HG03565 (cell line): ENCODE measurements around the gene KLHL29.

Experiments used
- ATAC-seq: cut with Tn5 transposase; IDR thresholded peaks from one replicate; pipeline ENCODE4 v1.9.1; 2021; ENCODE audit warnings: mild to moderate bottlenecking, moderate library complexity; ENCODE audit not compliant: unreplicated experiment

The KLHL29 gene

GRCh38 chr2:23420091-23420839 is 35.3 kb downstream of the KLHL29 start:
- ATAC-seq = no peak

- no peak for ATAC-seq
These were observed 36.0 kb downstream of the KLHL29 start for GRCh38 chr2:23420840-23421476.

- no peak for ATAC-seq
These were observed 37.4 kb downstream of the KLHL29 start for GRCh38 chr2:23422089-23423061.

- no peak for ATAC-seq
These were observed 38.3 kb downstream of the KLHL29 start for GRCh38 chr2:23423062-23423872.

- ATAC-seq = no peak
These were observed 39.1 kb downstream of the KLHL29 start for GRCh38 chr2:23423873-23424680.

GRCh38 chr2:23425338-23425871 is 40.4 kb downstream of the KLHL29 start:
- no peak for ATAC-seq

GRCh38 chr2:23425885-23426262 is 40.9 kb downstream of the KLHL29 start:
- ATAC-seq = no peak

- ATAC-seq = no peak
These were observed 41.4 kb downstream of the KLHL29 start for GRCh38 chr2:23426263-23426905.

GRCh38 chr2:23427350-23427749 is 42.4 kb downstream of the KLHL29 start:
- no peak for ATAC-seq

- no peak for ATAC-seq
These were observed 43.0 kb downstream of the KLHL29 start for GRCh38 chr2:23427976-23428375.

- ATAC-seq = no peak
These were observed 44.1 kb downstream of the KLHL29 start for GRCh38 chr2:23429036-23429435.

GRCh38 chr2:23430263-23430662 is 45.3 kb downstream of the KLHL29 start:
- no peak for ATAC-seq

- ATAC-seq = no peak
These were observed 47.6 kb downstream of the KLHL29 start for GRCh38 chr2:23432531-23432930.

- no peak for ATAC-seq
These were observed 48.3 kb downstream of the KLHL29 start for GRCh38 chr2:23433282-23433681.

- no peak for ATAC-seq
These were observed 49.7 kb downstream of the KLHL29 start for GRCh38 chr2:23434721-23435121.

GRCh38 chr2:23435250-23436035 is 50.5 kb downstream of the KLHL29 start:
- ATAC-seq = no peak

GRCh38 chr2:23436346-23437098 is 51.5 kb downstream of the KLHL29 start:
- no peak for ATAC-seq

GRCh38 chr2:23441414-23441813 is 56.4 kb downstream of the KLHL29 start:
- ATAC-seq = no peak
